ENCODE measurements around the gene ZBTB7C.

GRCh38 chr18:48374423-48375149, 34.6 kb downstream of the ZBTB7C start:
- no peak for TF ChIP-seq CTCF (IDR thresholded peaks at IDR 0.05)
- no peak for TF ChIP-seq ELF1 (IDR thresholded peaks at IDR 0.05)
- no peak for TF ChIP-seq TAF1 (IDR thresholded peaks at IDR 0.05; ENCODE audit: borderline replicate concordance, low read depth, low read length)
- no peak for TF ChIP-seq RXRA (IDR thresholded peaks at IDR 0.05; ENCODE audit: borderline replicate concordance, low read depth)
- no peak for TF ChIP-seq POLR2AphosphoS5 (IDR thresholded peaks at IDR 0.05; ENCODE audit: low read depth, low read length)

Data from SK-N-SH (cell line).